Small intestine (tissue), 7 donors: ENCODE measurements around the gene NISCH. TPM values are rescaled to one million over a fixed set of nuclear protein-coding genes. Genes with fewer than 3 reads are reported as not detected.

ENCODE experiments used
- DNase-seq, 2 donors: peaks; one replicate each; pipeline versions ENCODE4 v3.0.0 to v3.0.0-alpha.2; 2013
- FAIRE-seq: peaks from 2 replicates; lab custom pipeline; 2012; peaks lifted over from hg19 to GRCh38; lab: Jason Lieb, UNC
- H3K27ac ChIP-seq, 3 donors: one replicate each; pipeline ENCODE4 v1.5.1; 2013; ENCODE audit warnings: low read length in 2 of 3, mild to moderate bottlenecking in 2 of 3, control low read depth in 1 of 3, inconsistent platforms in 1 of 3, low read depth in 1 of 3, moderate library complexity in 1 of 3
- H3K27me3 ChIP-seq, 3 donors: one replicate each; pipeline ENCODE4 v1.6.1; 2013; ENCODE audit warnings: low read length in 3 of 3, inconsistent platforms in 1 of 3; ENCODE audit not compliant: control insufficient read depth in 3 of 3, insufficient read depth in 3 of 3
- H3K36me3 ChIP-seq, 3 donors: one replicate each; pipeline ENCODE4 v1.6.1; 2013; ENCODE audit warnings: low read length in 3 of 3, inconsistent platforms in 1 of 3, low read depth in 1 of 3, mild to moderate bottlenecking in 1 of 3, moderate library complexity in 1 of 3; ENCODE audit not compliant: control insufficient read depth in 3 of 3, insufficient read depth in 2 of 3
- H3K4me1 ChIP-seq, 3 donors: one replicate each; pipeline ENCODE4 v1.6.1; 2013; ENCODE audit warnings: low read length in 2 of 3, inconsistent platforms in 1 of 3, low read depth in 1 of 3, mild to moderate bottlenecking in 1 of 3, moderate library complexity in 1 of 3; ENCODE audit not compliant: control insufficient read depth in 3 of 3, insufficient read depth in 2 of 3
- H3K4me3 ChIP-seq, 3 donors: one replicate each; pipeline ENCODE4 v1.5.1; 2013; ENCODE audit warnings: low read length in 3 of 3, control low read depth in 1 of 3, inconsistent platforms in 1 of 3, low read depth in 1 of 3, mild to moderate bottlenecking in 1 of 3, moderate library complexity in 1 of 3
- H3K9me3 ChIP-seq, 2 donors: one replicate each; pipeline ENCODE4 v1.6.1; 2013; ENCODE audit warnings: low read depth in 1 of 2, low read length in 1 of 2; ENCODE audit not compliant: control insufficient read depth in 2 of 2, insufficient read depth in 1 of 2
- WGBS, 3 donors: extraction: QIAGEN DNeasy Blood & Tissue Kit; methylation state at CpG; one replicate each; pipeline ENCODE4 v1.1.7; 2013; 5-methylcytosine and 5-hydroxymethylcytosine counted together
- polyA plus RNA-seq, 4 donors: library from polyadenylated mRNA; stranded (reverse) in 3 of 4; unstranded in 1 of 4; fragments of 200-250 nt in 3 of 4; fragments of 120-200 nt in 1 of 4; gene quantifications; one replicate each; pipeline versions ENCODE4 v1.2.1 to v1.2.3, GENCODE V29; 2013
- donor health status: healthy with polysubstance abuse.
- donor health status: control.
- donor health status: control.
- donor health status: Bipolar disorder and iron deficiency.
- donor health status: healthy.

The NISCH gene
- polyA plus RNA-seq, 4 donors, result 25.9 to 78.1 (median 27.9) TPM

DNA sequence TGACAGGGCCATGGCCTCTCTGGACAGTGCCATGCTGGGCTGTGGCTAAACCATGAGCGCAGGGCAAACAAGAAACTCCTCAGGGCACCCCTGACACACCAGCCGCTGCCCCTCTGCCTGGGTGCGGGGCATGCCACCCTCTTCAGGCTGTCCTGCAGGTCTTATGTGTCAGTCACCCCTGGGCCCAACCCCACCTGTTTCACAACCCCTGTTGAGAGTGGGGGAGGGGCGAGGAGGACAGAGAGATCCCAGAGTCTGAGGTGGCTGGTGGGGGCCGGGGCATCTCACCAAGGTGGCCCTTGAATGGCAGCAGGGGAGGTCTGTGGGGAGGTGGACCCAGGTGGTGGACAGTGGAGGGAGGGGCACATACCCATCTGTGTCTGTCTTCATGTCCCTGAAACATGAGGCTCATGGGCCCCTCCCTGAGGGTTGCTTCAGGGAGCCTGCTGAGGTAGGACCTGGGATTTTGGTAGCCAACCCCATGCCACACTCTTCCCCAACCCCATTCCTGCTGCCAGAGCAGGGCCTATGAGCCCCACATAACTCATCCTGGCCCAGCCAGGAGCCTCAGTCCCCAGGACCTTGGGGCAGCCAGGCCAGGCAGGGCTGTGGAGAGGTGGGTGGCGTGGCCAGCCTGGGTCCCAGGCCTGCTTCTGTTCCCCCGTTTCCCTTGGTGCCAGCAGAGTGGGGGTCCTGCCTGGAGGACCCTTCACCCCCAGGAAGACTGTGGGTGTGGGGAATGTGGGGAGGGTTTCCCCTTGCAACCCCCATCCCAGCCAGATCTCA, 38.0 kb downstream of the NISCH start:
- no peak overlapping the region for H3K27ac ChIP-seq
- H3K9me3 ChIP-seq, result no peaks in the 10 kb centered on the region
- 91 to 93% (median 92%) methylated on average over 6 to 7 of the region's 7 CpGs for WGBS, 3 donors
- FAIRE-seq (no peak), DNase-seq (no peak)
- H3K4me3 ChIP-seq, result no peak overlapping the region
- no peaks in the 10 kb centered on the region for H3K27me3 ChIP-seq
- H3K4me1 ChIP-seq, result no peaks in the 10 kb centered on the region
- peaks cover 2 to 60% (median 20%) of the 10 kb centered on the region in 3 donors for H3K36me3 ChIP-seq

DNA sequence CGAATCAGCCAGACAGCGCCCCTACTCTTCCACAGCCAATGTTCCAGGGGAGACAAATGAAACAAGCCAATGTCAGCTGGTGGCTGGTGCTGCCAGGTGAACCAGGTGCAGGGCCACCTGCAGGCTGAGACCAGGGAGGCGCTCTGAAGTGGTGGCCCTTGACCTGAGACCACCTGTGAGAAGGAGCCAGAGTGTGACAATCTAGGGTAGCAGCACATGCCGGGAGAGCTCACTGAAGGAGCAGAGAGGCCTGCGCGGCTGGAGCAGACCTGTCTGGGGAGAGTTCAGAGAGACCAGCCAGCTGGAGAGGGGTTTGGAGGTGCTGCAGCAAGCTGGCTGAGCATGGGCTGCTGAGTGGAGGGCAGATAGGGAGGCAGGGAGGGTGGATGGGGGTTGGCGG, 39.0 kb downstream of the NISCH start:
- H3K27ac ChIP-seq, result peak overlapping the region in 1 of 3 donors; percentile 18
- H3K36me3 ChIP-seq, result peaks cover 2 to 51% (median 17%) of the 10 kb centered on the region in 3 donors
- H3K4me1 ChIP-seq, result no peaks in the 10 kb centered on the region
- H3K4me3 ChIP-seq, result no peak overlapping the region
- DNase-seq, result no peak
- 65 to 77% (median 75%) methylated on average over 7 of the region's 7 CpGs for WGBS, 3 donors
- no peak for FAIRE-seq
- H3K9me3 ChIP-seq, result no peaks in the 10 kb centered on the region
- H3K27me3 ChIP-seq, result no peaks in the 10 kb centered on the region

DNA sequence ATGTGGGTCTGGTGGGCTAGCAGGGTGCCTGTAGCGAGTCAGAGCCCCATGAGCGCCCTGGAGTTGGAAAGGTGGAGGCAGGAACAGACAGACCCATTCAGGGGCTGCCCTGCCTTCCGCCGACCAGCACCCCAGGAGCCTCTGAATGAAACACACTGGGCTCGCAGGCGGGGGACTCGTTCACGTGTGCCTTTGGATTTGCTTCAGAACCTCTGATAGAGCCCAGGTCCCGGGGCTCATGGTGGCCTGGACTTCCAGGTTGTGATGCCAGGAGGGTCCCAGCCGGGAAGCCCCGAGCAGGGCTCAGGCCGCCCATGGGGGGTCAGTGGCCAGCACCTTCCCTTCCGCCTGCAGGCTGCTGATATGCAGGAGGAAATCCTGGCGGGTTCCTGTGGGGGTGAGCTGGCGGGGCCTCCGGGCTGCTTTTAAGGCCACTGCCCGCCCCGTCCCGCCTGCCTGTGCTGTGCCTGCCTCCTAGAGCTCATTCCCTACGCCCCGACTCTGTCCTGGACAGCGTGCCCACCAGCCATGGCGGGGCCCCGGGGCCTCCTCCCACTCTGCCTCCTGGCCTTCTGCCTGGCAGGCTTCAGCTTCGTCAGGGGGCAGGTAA, 39.6 kb downstream of the NISCH start, which contains the start of gene STAB1:
Gene STAB1 (plus strand): TSS at position 453 of the 610 bp plus-strand sequence. CDS start 76 bp downstream, at position 529.
- H3K36me3 ChIP-seq, result peaks cover 2 to 45% (median 14%) of the 10 kb centered on the region in 3 donors
- peak within 1 kb of the TSS in 1 of 3 donors; percentile 24 for H3K4me3 ChIP-seq
- no peaks in the 10 kb centered on the region for H3K9me3 ChIP-seq
- DNase-seq (no peak), FAIRE-seq (no peak)
- H3K4me1 ChIP-seq, result no peaks in the 10 kb centered on the region
- H3K27me3 ChIP-seq, result no peaks in the 10 kb centered on the region
- H3K27ac ChIP-seq, result peak within 1 kb of the TSS in 1 of 3 donors; percentile 83
- 52 to 74% (median 69%) methylated on average over 22 to 25 of the region's 25 CpGs for WGBS, 3 donors

GRCh38 chr3:52495777-52496602, 40.6 kb downstream of the NISCH start:
- DNase-seq, result no peak
- 66 to 70% (median 67%) methylated on average over 16 of the region's 16 CpGs for WGBS, 3 donors
- no peak for FAIRE-seq
- peak overlapping the region in 1 of 3 donors; percentile 24 for H3K4me3 ChIP-seq
- H3K27ac ChIP-seq, result peak overlapping the region in 1 of 3 donors; percentile 83
- H3K36me3 ChIP-seq, result peaks cover 2 to 35% (median 10%) of the 10 kb centered on the region in 3 donors
- no peaks in the 10 kb centered on the region for H3K27me3 ChIP-seq
- no peaks in the 10 kb centered on the region for H3K4me1 ChIP-seq
- H3K9me3 ChIP-seq, result no peaks in the 10 kb centered on the region

DNA sequence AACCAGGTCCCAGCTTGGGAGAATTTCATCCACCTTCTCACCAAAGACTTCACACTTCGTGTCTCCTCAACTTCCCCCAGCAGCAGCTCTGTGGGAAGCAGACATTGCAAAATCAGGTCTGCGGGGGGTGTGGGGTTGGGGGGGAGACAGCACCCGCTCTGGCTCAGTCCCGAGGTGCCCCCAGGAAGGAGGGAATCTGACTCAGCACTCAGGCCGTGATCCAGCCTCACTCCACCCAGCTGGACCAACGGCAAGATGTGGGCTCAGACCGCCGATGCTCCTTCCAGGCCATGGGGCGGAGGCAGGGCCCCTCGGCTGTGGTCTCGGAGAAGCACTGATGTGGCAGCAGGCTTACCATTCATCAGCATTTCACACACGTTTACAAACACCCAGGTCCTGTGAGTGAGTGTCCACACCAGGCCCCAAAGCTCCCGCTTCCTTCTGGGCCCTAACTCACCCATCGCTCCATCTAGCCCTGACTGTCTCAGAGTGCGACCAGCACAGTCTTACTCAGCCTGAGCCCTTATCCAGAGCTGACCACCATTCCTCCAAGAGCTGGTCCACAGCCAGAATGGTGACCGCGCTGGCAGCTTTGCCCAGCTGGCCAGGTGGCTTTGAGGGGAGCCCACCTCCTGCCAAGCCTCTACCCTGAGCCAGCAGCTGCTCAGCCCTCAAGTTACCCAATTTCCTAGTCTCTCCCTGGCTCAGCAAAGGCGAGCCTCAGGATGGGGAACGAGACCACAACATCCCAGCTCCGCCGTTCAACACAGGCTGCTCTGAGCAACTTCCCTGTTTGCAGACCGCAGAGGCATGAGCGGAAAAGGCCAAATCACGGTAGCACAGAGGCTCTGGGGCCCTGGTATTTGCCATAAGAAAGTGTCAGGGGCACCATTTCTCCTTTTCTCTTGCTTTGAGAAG, 43.0 kb downstream of the NISCH start:
- H3K27me3 ChIP-seq, result no peaks in the 10 kb centered on the region
- DNase-seq (no peak), FAIRE-seq (no peak)
- peaks cover 0 to 11% (median 0%) of the 10 kb centered on the region in 3 donors for H3K36me3 ChIP-seq
- peak overlapping the region in 1 of 3 donors; percentile 39 for H3K27ac ChIP-seq
- 63 to 75% (median 68%) methylated on average over 24 of the region's 24 CpGs for WGBS, 3 donors
- no peak overlapping the region for H3K4me3 ChIP-seq
- H3K4me1 ChIP-seq, result no peaks in the 10 kb centered on the region
- H3K9me3 ChIP-seq, result no peaks in the 10 kb centered on the region

- no peak overlapping the region for H3K4me3 ChIP-seq
- DNase-seq (no peak), FAIRE-seq (no peak)
- no peaks in the 10 kb centered on the region for H3K9me3 ChIP-seq
- 44 to 71% (median 58%) methylated on average over 10 to 11 of the region's 11 CpGs for WGBS, 3 donors
- H3K27me3 ChIP-seq, result no peaks in the 10 kb centered on the region
- H3K36me3 ChIP-seq, result peaks cover 0 to 2% (median 0%) of the 10 kb centered on the region in 3 donors
- no peak overlapping the region for H3K27ac ChIP-seq
- no peaks in the 10 kb centered on the region for H3K4me1 ChIP-seq
Observed at GRCh38 chr3:52501046-52501445, 45.6 kb downstream of the NISCH start.

- no peak overlapping the region for H3K4me3 ChIP-seq
- H3K9me3 ChIP-seq, result no peaks in the 10 kb centered on the region
- no peak overlapping the region for H3K27ac ChIP-seq
- 81 to 93% (median 82%) methylated on average over 11 of the region's 11 CpGs for WGBS, 3 donors
- no peak for DNase-seq
- FAIRE-seq, result no peak
- H3K36me3 ChIP-seq, result peaks cover 0 to 2% (median 0%) of the 10 kb centered on the region in 3 donors
- no peaks in the 10 kb centered on the region for H3K4me1 ChIP-seq
- no peaks in the 10 kb centered on the region for H3K27me3 ChIP-seq
Observed at GRCh38 chr3:52502001-52502400, 46.6 kb downstream of the NISCH start.
